Ureter (tissue), 1 donor: ENCODE data around the gene MYCL. TPM values are rescaled to one million over a fixed set of nuclear protein-coding genes. Genes with fewer than 3 reads are reported as not detected.

Experiments
- DNase-seq: peaks from one replicate; pipeline ENCODE4 v3.0.0-alpha.2; 2020; ENCODE audit warnings: low spot score
- total RNA-seq: library from RNA; stranded (reverse); gene quantifications from one replicate; pipeline ENCODE4 v1.2.4, GENCODE V29; 2023
- donor health status: DM: yes; HTN: yes; CAD: no.

MYCL gene
- 84.3 TPM for total RNA-seq

- peak; percentile 89 for DNase-seq
Measured at GRCh38 chr1:39901714-39902459, at the start of gene MYCL. Gene MYCL, minus strand, starts transcription at chr1:39901917. Its CDS starts 483 bp downstream, at chr1:39901434.

GRCh38 chr1:39949891-39950290 is 48.2 kb upstream of the MYCL start:
- no peak for DNase-seq

- no peak for DNase-seq
Measured at GRCh38 chr1:39947260-39947659, 45.5 kb upstream of the MYCL start.

GRCh38 chr1:39946216-39946615 is 44.5 kb upstream of the MYCL start:
- DNase-seq: no peak

GRCh38 chr1:39944410-39945112 is 42.8 kb upstream of the MYCL start:
- DNase-seq: no peak

- DNase-seq: no peak
Measured at GRCh38 chr1:39943471-39944290, 42.0 kb upstream of the MYCL start.

GRCh38 chr1:39940980-39941871 is 39.5 kb upstream of the MYCL start:
- no peak for DNase-seq

- peak; percentile 60 for DNase-seq
Measured at GRCh38 chr1:39940253-39940652, 38.5 kb upstream of the MYCL start.

- no peak for DNase-seq
Measured at GRCh38 chr1:39938856-39939255, 37.1 kb upstream of the MYCL start.

- no peak for DNase-seq
Measured at GRCh38 chr1:39936724-39937491, 35.2 kb upstream of the MYCL start.

- peak; percentile 82 for DNase-seq
Measured at GRCh38 chr1:39933956-39934941, 32.5 kb upstream of the MYCL start.

- no peak for DNase-seq
Measured at GRCh38 chr1:39928809-39929587, 27.3 kb upstream of the MYCL start.

- no peak for DNase-seq
Measured at GRCh38 chr1:39927538-39927937, 25.8 kb upstream of the MYCL start.

- no peak for DNase-seq
Measured at GRCh38 chr1:39926820-39927219, 25.1 kb upstream of the MYCL start.

- DNase-seq: no peak
Measured at GRCh38 chr1:39926343-39926793, 24.7 kb upstream of the MYCL start.

- no peak for DNase-seq
Measured at GRCh38 chr1:39925721-39926342, 24.1 kb upstream of the MYCL start.

- no peak for DNase-seq
Measured at GRCh38 chr1:39922251-39922688, 20.6 kb upstream of the MYCL start.

- DNase-seq: peak; percentile 58
Measured at GRCh38 chr1:39919545-39919944, 17.8 kb upstream of the MYCL start.
